Ascending aorta (tissue), 2 donors: ENCODE data around the gene TMEM217. TPM values are rescaled to one million over a fixed set of nuclear protein-coding genes. Genes with fewer than 3 reads are reported as not detected.

Experiments
- DNase-seq, 2 donors: peaks; one replicate each; pipeline ENCODE4 v3.0.0-alpha.2; 2019; ENCODE audit warnings: low spot score in 2 of 2
- H3K27ac ChIP-seq, 2 donors: fragments of 200-600 bp; sonication (generic); one replicate each; pipeline ENCODE4 v1.5.1; 2016 to 2017; ENCODE audit warnings: mild to moderate bottlenecking in 1 of 2
- H3K27me3 ChIP-seq: fragments of 200-600 bp; sonication (generic); one replicate; pipeline ENCODE4 v1.5.1; 2017
- H3K36me3 ChIP-seq, 2 donors: fragments of 200-600 bp; sonication (generic); one replicate each; pipeline ENCODE4 v1.5.1; 2016
- H3K4me1 ChIP-seq, 2 donors: fragments of 200-600 bp; sonication (generic); one replicate each; pipeline ENCODE4 v1.5.1; 2016 to 2017; ENCODE audit warnings: mild to moderate bottlenecking in 1 of 2
- H3K4me3 ChIP-seq, 2 donors: fragments of 200-600 bp; sonication (generic); one replicate each; pipeline ENCODE4 v1.5.1; 2016 to 2017; ENCODE audit warnings: mild to moderate bottlenecking in 1 of 2
- H3K9me3 ChIP-seq, 2 donors: fragments of 200-600 bp; sonication (generic); one replicate each; pipeline ENCODE4 v1.5.1; 2016
- intact Hi-C: fragments of 100-400 bp; cut with DNase I; formaldehyde crosslinking; loops from one replicate; pipeline ENCODE4 v1.15.1; 2023
- total RNA-seq: library from RNA; depleted of rRNA; stranded (reverse); fragments of >200 nt; gene quantifications from one replicate; pipeline ENCODE4 v1.1.0, GENCODE V29; 2016
- TF ChIP-seq, protein P1 (sequence below), 3 experiments: fragments of 200-600 bp in 2 of 3; fragments of 450-650 bp in 1 of 3; sonication (generic) in 2 of 3; IDR thresholded peaks; one replicate each; pipeline ENCODE4 v1.5.1; 2016 to 2019; ENCODE audit warnings: antibody characterized with exemption in 3 of 3, mild to moderate bottlenecking in 1 of 3, moderate library complexity in 1 of 3

The TMEM217 gene
- total RNA-seq, 1 donor from 2014 or later, result not detected

DNA sequence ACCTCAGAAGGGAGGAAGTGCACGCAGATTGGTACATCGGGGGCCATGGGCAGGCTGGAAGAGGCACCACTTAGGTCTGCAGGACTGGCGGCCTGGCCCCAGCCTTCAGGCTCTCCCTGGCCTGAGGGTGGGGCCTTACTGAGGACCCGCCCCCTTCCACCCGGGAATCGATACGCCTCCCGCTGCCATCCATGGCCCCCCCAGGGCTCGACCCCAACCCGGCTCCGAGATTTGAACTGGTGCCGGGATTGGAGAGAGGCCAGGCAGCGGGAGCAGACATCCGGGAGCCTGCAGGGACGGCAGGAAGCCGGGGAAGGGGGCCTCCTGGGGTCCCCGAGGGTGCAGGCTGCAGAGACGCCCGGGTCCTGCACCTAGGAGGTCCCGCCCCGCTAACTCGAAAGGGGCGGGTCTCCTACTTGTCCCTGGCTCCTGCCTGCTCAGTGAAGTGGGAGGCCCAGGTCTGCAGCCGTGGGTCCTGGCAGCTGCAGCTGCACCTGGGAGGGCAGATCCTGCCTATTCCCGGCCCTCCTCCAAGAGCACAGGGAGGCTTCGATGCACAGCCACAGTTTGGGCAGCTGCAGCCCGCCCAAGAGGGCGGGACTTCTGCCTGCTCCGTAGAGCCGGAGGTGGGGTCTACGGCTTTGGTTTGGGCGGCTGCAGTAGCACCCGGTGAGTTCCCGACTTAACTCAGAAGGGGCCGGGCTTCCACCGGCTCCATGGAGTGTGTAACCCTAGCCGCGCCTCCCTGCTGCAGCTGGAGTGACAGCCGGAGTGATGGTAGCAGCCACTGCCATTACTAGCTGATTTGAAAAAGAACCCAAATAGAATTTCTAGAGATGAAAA is 35.6 kb downstream of the TMEM217 start:
- Histone ChIP-seq H3K27ac (peak overlapping the region; percentile 34 to 48), H3K36me3 (no peaks in the 10 kb centered on the region), H3K4me1 (peaks cover 0 to 6% of the 10 kb centered on the region in 2 donors), H3K9me3 (no peaks in the 10 kb centered on the region), H3K4me3 (peak overlapping the region; percentile 67), H3K27me3 (no peaks in the 10 kb centered on the region)
- TF ChIP-seq, protein P1, sequence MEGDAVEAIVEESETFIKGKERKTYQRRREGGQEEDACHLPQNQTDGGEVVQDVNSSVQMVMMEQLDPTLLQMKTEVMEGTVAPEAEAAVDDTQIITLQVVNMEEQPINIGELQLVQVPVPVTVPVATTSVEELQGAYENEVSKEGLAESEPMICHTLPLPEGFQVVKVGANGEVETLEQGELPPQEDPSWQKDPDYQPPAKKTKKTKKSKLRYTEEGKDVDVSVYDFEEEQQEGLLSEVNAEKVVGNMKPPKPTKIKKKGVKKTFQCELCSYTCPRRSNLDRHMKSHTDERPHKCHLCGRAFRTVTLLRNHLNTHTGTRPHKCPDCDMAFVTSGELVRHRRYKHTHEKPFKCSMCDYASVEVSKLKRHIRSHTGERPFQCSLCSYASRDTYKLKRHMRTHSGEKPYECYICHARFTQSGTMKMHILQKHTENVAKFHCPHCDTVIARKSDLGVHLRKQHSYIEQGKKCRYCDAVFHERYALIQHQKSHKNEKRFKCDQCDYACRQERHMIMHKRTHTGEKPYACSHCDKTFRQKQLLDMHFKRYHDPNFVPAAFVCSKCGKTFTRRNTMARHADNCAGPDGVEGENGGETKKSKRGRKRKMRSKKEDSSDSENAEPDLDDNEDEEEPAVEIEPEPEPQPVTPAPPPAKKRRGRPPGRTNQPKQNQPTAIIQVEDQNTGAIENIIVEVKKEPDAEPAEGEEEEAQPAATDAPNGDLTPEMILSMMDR (IDR thresholded peaks at IDR 0.05), result no peak
- peak in 1 of 2 donors; percentile 91 for DNase-seq
- intact Hi-C loops, result loop anchor here (2.0 kb wide), 1 partner anchor 14 kb away; no protein-coding TSS in a partner anchor

DNA sequence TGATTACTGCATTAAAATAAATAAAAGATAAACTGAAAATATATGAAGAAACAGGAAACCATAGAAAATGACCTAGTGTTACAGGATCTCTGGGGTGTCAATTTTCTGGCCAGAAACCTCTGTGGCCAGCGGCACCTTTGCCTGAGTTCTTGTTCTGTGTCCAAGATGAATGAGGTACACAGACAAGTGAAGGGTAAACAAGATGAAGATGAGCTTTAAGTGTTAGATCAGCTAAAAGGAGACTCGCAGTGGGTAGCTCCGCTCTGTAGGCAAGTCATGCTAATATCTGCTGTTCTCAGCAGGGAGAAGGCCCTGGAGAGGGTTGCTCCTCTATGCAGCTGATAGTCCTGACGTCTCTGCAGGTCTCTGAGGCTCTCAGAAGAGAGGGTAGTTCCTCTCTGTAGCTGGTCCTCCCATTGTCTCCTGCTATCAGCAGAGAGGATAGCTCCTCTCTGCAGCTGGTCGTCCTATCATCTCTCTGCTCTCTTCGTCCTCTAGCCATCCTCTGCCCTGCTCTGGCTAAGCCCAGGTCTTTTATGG is 36.3 kb downstream of the TMEM217 start:
- H3K4me3 ChIP-seq, result peak overlapping the region; percentile 67
- no peaks in the 10 kb centered on the region for H3K9me3 ChIP-seq
- peaks cover 0 to 6% of the 10 kb centered on the region in 2 donors for H3K4me1 ChIP-seq
- H3K36me3 ChIP-seq, result no peaks in the 10 kb centered on the region
- peak overlapping the region; percentile 34 to 48 for H3K27ac ChIP-seq
- no peak for DNase-seq
- TF ChIP-seq, protein P1 (IDR thresholded peaks at IDR 0.05), result no peak
- intact Hi-C loops, result loop anchor here (2.0 kb wide), 1 partner anchor 15 kb away; no protein-coding TSS in a partner anchor
- no peaks in the 10 kb centered on the region for H3K27me3 ChIP-seq

DNA sequence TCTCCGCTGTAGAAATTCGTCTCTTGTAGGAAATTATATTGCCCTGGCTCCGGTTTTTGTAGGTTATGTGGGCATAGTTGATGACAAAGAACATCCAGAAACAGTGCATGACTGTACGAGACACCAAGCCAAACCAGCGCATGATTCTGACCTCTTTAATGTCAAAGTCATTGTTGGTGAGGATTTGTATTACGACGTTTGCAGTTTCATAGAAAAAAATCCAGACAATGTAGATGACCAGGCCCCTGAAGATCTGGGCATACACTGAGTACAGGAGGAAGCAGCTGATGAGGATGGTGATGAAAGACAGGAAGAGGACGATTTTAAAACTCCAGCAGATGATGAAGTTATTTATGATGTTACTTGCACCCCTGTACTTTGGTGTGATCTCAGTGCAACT is 39.4 kb downstream of the TMEM217 start:
- no peaks in the 10 kb centered on the region for H3K27me3 ChIP-seq
- H3K4me3 ChIP-seq, result no peak overlapping the region
- H3K9me3 ChIP-seq, result no peaks in the 10 kb centered on the region
- TF ChIP-seq, protein P1 (IDR thresholded peaks at IDR 0.05), result no peak
- no peak for DNase-seq
- H3K4me1 ChIP-seq, result peaks cover 0 to 6% of the 10 kb centered on the region in 2 donors
- H3K36me3 ChIP-seq, result no peaks in the 10 kb centered on the region
- intact Hi-C loops, result no loop called here
- H3K27ac ChIP-seq, result no peak overlapping the region

DNA sequence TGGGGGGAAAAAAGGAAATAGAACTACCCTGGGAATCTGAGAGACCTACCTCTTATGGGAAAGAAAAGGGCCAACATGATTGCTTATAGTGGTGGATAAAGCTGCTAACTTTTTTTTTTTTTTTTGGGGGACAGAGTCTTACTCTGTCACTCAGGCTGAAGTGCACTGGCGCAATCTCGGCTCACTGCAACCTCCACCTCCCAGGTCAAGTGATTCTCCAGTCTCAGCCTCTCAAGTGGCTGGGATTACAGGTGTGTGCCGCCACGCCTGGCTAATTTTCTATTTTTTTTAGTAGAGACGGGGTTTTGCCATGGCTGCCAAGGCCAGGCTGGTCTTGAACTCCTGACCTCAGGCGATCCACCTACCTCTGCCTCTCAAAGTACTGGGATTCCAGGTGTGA is 39.9 kb downstream of the TMEM217 start:
- H3K4me1 ChIP-seq, result peaks cover 0 to 6% of the 10 kb centered on the region in 2 donors
- no peak overlapping the region for H3K4me3 ChIP-seq
- DNase-seq, result no peak
- intact Hi-C loops, result no loop called here
- no peaks in the 10 kb centered on the region for H3K27me3 ChIP-seq
- H3K9me3 ChIP-seq, result no peaks in the 10 kb centered on the region
- H3K36me3 ChIP-seq, result no peaks in the 10 kb centered on the region
- TF ChIP-seq, protein P1 (IDR thresholded peaks at IDR 0.05), result no peak
- no peak overlapping the region for H3K27ac ChIP-seq

DNA sequence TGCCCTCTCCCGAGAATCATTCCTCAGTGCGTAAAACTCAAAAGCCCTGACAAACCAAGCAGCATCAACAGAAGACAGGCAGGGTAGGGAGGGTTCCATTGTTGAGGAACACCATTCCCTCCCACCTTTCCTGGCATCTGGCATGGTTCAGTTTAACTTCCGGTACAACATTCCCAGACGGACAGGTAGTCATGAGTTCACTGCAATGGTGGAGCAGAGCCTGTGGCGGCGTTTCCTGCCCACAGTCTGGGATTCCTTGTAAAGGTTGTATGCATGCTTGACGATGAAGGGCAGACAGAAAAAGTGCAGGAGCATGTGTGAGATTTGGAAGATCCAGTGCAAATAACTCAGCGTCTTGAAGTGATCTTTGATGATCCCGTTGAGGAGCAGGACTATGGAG is 45.7 kb downstream of the TMEM217 start:
- DNase-seq, result no peak
- no peaks in the 10 kb centered on the region for H3K4me1 ChIP-seq
- intact Hi-C loops, result loop anchor here (5.0 kb wide), 1 partner anchor 445 kb away; no protein-coding TSS in a partner anchor

More for the DNA sequence above, 45.7 kb downstream of the TMEM217 start:
- Histone ChIP-seq H3K27ac (no peak overlapping the region), H3K4me3 (no peak overlapping the region), H3K9me3 (no peaks in the 10 kb centered on the region), H3K36me3 (no peaks in the 10 kb centered on the region), H3K27me3 (no peaks in the 10 kb centered on the region)
- TF ChIP-seq, protein P1 (IDR thresholded peaks at IDR 0.05), result no peak
